Left renal pelvis (tissue), 4 donors: Measurements from ENCODE around the gene VARS1. TPM values are rescaled to one million over a fixed set of nuclear protein-coding genes. Genes with fewer than 3 reads are reported as not detected.

Experiments
- DNase-seq, 4 donors: peaks; one replicate each; pipeline ENCODE4 v3.0.0-alpha.2; 2013; ENCODE audit warnings: low read depth in 4 of 4, low spot score in 3 of 4
- polyA plus RNA-seq, 4 donors: library from polyadenylated mRNA; unstranded; fragments of 120-200 nt; gene quantifications; one replicate each; pipeline ENCODE4 v1.2.1, GENCODE V29; 2013; ENCODE audit not compliant: insufficient read length in 4 of 4

Gene VARS1
- polyA plus RNA-seq, 4 donors, result 42.7 to 67.9 (median 60.0) TPM

DNA sequence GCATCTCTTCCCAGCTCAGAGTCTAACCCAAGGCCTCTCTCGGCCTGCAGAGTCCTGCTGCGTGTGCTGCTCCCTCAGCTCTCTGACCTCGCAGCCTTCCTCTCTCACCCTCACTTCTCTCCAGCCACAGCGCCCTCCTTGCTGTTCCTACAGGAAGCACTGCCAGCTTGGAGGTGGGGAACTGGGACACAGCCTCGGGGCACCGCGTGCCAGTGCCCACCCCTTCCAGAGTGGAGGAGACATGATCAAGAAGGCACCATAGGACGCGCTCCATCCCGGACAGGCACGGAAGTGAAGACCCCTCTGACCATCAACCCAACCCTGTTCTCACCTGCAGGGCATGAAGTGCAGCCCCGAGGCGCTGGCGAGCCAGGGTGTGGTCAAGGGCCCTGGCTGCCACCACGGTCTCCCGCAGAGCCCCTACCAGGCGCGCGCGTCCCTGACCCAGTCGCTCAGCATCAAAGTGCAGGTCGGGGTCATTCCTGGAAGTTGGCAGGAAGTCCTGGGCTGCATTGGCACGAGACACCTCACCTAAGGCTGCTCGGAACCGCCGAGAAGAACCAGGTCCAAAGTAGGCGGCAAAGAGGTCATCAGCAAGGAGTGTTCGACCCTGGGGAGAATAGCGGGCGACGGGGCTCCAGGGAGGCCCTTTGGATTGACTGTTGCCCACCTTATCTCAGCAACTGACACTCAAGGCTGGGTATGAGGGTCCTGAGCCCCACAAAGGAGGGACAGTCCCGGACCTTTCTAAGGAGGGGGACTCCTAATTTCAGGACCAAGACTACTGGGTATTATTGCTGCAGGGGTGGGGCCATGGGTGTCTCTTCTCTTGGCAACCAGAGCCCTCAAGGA is 19.7 kb downstream of the VARS1 start:
- no peak for DNase-seq

DNA sequence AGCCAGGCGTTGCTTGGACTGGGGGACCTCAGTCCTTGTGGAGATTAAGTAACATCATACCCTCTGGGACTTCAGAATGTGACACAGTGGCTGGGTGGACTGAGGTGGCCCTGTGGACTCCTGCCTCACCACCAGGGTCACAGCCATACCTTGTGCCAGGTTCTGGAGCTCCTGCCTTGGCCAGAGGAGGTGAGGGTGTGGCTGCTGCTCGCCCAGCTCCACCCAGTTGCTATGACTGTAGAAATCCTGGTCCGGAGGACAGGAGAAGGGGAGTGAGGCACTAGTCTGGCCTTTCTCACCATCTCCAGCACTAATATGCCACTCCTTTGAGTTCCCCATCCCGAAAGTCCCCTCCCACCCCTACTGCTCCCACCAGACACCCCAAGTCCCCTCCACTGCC is 20.4 kb downstream of the VARS1 start:
- no peak for DNase-seq

DNA sequence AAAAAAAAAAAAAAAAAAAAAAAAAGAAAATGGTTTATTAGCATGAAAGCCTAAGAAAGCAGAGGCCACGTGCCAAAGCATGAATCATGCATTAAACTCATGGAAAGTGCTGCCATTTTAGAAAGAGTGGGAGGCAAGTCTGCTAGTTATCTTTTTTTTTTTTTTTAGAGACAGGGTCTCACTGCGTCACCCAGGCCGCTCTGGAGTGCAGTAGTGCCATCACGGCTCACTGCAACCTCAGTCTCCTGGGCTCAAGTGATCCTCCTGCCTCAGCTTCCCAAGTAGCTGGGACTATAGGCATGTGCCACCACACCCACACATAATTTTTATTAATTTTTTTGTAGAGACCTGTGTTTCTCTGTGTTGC is 23.6 kb downstream of the VARS1 start:
- no peak for DNase-seq

DNA sequence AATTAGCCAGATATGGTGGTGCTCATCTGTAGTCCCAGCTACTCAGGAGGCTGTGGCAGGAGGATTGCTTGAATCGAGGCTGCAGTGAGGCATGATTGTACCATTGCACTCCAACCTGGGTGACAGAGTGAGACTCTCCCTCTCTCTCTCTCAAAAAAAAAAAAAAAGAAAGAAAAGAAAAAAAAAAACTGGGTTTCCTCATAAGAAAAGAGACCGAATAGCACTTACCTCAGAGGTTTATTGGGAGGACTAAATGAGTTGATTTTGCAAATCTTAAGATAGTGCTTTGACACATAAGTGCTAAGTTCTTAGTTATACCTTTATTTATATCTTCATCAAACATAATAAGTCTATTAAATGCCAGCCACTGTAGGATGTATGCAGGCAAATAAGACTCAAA is 24.7 kb downstream of the VARS1 start:
- DNase-seq, result no peak

DNA sequence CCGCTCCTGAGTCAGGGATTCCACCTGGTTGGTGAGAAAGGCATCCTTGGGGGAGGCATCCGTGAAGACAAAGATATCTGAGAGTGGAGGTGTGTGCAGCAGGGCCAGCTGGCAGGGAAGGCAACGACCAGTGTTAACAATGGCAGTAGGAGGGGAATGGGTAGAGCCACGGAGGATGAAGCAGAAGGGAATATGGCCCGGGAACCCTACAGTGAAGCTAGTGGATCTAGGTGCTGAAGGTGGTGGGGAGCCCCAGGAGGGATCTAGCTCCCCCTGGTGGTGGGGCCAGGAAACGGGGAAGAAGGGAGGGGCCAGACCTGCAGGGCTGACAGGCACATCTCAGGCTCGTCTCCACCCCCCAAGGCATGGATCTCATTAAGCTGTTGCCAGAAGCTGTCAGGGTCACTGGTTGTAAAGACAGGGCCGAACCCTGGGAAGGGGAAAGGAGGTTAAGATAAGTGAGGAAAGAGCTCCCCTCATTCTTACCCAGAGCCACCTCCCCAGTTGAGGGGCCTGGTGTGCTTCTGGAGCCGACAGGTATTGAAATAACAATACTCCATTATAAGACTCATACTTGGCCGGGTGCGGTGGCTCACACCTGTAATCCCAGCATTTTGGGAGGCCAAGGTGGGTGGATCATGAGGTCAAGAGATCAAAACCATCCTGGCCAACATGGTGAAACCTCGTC is 25.7 kb downstream of the VARS1 start:
- no peak for DNase-seq

DNA sequence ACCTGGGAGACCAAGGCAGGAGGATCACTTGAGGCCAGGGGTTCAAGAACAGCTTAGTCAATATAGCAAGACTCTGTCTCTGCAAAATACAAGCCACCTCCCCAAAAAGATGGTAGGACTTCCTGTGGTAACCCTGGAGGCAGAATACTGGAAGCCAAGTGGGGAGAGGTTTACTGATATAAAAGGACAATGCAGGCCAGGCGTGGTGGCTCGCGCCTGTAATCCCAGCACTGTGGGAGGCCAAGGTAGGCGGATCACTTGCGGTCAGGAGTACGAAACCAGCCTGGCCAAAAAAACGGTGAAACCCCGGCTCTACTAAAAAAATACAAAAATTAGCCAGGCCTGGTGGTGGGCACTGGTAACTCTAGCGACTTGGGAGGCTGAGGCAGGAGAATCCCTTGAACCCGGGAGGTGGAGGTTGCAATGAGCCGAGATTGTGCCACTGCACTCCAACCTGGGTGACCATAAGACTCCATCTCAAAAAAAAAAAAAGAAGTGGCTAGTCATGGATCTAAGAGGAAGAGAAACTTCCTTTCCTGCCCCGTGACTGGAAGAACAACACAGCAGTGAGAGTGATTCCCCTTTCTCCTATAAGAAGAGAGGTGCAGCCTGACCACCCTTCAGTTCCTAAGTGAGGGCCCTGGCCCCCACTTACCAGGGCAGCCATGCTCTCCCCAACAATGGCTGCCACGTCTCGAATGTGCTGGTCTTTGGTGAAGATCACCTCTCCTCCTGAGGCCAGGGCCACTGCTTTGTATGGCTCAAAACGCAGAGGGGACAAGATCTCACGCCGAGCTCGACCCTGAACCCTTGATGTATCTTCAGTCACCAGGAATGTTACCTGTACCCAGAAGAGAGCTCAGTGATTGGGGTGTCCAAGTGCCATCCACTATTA is 26.9 kb downstream of the VARS1 start:
- DNase-seq, result no peak

DNA sequence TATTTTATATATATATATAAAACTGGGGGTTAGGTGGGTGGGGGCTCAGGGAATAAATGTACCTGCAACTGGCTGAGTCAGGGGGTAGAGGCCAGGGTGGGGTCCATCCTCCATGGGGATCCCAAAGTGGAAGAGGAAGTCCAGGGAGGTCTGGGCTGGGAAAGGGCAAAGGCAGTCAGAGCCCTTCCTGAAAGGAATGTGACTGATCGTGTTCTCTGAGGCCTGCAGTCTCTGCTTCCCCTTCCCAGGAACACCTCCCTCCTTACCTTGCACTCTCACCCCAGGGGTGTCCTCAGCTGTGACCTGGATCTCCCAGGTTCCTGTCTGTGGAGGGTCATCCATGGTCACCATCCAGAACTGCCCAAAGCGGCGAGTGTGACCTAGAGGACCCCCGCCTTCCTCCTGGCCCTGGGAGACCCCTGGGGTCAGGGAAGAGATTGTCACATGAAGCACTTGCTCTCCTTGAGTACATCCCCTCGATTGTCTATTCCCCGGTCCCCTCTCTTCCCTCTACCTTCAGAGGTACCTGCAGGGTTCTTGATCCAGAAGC is 28.4 kb downstream of the VARS1 start:
- no peak for DNase-seq

DNA sequence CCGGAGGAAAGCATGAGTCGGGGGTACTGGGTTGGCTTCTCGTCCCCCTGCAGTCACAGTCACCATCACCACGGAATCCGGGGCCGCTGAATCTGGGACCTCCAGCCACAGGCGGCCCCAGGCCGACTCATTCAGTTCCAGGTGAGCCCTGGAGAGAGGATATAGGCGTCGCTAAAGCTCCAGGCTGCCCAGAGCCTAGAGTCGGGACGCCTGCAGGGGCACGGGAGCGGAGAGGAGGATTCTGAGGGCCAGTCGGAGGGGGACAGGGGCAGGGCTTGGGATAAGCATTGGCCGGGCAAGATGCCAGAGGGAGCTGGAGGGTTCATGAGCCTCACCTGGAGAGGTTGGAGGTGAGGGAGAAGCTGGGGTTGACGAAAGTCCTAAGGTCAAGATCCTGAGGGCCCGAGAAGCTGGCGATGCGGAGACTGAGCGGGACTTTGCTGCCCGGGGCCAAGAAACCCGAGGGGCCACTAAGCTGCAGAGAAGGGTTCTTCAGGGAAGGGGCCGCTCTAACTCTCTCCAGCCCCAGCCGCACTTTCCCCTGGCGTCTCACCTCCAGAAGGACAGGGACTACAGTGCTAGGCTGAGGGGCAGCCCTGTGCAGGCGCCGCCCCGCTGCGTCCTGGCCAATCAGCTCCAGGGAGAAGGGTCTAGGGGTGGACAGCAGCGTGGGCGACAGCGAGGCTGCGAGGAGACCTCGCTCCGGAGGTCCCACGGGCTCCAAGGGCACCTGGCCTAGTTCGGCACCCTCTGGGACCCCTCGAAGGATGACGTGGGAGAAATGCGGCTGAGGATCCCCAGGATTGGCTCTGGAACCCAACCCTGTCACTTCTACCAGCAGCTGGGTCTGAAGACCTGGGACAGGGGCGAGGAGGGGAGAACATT is 29.4 kb downstream of the VARS1 start:
- no peak for DNase-seq

DNA sequence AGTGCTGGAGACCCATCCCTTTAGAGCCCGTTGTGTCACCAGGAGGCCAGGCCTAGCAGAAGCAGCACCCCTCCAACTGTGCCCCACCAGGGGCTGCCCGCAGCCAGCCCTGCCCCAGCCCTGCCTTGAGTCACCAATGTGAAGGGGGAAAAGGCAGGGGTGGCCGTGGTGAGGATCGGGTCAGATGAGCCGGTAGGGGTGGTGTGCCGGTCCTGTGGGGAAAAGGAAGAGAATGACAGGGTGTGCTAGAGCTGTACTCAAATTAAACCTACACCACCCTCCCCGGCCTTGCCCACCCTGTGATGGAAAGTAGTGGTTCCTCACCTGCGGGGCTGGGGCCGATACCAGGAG is 30.0 kb downstream of the VARS1 start:
- DNase-seq, result no peak

DNA sequence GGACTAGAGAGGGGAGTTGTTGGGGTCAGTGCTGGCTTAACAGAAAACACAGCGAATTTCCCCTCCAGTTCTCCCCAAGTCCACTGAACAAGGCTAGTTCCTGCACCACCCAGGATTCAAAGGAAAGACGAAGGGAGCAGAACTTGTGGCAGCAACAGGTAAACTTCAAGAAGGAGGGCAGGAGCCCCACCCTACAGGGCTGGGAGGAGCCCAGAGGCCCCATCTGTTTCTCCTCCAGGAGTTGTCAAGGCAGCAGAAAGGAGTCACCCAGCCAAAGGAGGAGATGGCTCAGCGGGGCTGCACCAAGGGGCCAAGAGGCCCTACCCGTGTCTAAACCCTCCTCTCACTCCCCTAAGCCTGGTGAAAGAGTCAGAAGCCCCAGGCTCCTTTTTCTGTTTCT is 31.4 kb downstream of the VARS1 start:
- DNase-seq, result no peak

DNA sequence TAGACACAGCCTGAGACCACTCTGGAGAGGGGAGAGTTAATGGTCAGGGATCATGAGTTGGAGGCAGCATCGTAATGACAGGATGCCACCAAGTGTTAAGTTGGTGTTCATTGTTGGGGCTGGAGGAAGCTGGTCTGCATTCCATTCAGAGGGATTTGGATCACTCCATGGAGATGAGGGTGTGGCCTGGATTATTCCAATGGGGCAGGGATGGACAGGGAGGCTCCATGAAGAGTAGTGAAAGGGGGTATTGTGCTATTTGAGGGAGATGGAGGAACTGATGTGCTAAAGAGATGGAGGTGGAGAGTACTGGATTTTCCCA is 32.0 kb downstream of the VARS1 start:
- no peak for DNase-seq

DNA sequence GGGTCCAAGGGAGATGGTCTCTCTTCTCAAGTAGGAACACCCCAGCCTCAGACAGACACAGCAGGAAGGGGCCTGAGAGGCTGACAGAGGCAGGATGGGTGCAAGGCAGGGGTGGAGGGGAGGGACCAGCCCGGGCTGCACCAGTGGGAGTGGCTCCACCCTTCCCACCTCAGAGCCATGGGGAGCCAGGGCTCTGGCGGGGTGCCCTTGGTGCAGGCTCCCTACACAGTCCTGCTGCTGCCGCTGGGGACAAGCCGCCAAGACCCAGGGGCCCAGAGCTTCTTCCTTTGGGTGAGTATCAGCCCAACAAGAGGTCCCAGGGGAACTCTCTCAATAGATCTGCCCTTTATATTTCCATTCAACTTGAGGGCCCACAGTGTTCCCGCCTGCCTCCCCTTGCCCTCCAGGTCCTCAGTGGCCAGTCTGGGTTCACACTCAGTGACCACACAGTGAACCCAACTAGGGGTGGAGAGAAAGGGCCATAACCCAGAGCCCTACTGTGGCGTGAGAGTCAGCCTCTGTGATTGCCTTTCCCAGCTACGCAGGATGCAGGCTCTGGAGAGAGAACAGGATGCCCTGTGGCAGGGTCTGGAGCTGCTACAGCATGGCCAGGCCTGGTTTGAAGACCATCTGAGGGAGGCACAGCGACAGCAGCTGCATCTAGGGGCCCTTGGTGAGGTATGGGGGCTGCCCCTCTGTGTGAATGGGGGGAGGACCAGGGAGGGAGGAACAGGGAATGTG is 32.5 kb downstream of the VARS1 start:
- DNase-seq, result no peak

DNA sequence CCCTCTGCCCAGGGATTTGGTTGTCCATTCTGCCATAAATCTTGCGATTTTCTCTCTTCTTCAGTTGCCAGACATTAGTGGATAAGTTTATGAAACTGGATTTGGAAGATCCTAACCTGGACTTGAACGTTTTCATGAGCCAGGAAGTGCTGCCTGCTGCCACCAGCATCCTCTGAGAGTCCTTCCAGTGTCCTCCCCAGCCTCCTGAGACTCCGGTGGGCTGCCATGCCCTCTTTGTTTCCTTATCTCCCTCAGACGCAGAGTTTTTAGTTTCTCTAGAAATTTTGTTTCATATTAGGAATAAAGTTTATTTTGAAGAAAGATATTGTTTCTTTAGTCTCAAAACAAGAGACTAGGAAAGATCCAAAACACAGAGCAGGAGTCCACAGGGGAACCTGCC is 33.2 kb downstream of the VARS1 start, which contains the start of gene SAPCD1:
Gene SAPCD1 (plus strand): TSS at position 301 of the 400 bp plus-strand sequence. CDS start 399 bp downstream, outside the sequence.
- no peak for DNase-seq

DNA sequence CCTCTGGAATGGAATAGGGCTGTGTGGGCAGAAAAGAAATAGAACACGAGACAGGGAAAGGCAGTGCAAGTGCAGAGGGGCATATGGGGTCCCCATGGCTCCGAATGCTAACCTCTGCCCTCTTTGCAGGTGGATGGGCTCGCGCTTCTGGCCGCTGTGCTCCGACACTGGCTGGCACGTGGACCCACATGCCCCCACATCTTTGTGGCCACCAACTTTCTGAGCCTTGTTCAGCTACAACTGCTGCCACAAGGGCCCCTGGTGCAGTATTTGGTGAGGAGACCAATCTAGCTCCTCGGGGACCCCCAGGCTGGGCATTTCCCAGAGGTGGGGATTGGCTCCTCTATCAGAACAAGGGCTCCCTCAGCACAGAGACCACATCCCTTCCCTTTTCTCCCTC is 34.2 kb downstream of the VARS1 start:
- no peak for DNase-seq

DNA sequence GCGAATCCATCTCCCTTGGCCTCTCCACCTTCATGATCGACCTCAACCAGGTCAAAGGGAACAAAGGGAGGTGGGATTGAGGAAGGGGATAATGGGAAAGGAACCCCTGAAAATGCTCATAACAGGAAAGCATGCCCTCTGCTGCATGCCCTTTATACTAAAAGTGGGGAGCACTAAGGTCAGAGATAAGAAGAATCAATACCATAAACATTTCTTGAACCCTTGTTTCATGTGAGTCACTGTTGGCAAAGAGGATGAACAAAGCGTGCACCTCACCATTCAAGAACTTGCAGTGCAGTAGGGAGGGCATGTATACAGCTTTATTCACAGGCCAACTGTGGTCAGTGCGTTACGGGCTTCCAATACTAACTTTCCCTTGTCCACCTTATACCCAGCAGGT is 34.8 kb downstream of the VARS1 start:
- no peak for DNase-seq

DNA sequence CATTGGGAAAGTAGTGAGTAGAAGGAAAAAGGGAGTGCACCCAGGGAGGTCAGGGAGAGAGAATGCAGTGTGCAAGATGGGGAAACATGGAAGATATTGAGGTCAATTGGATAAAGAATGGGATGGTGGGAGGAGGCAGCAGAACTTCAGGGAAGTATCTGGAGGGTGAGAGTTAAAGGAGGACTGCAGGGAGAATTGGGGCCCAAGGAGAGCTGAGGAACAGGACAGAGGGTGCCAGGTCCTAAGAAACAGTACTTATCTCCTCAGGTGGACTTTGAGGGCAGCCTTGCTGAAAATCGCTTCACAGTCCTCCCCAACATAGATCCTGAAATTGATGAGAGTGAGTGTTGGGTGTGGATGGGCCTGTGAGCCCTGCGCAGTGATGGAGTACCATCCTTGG is 37.3 kb downstream of the VARS1 start:
- DNase-seq, result no peak

DNA sequence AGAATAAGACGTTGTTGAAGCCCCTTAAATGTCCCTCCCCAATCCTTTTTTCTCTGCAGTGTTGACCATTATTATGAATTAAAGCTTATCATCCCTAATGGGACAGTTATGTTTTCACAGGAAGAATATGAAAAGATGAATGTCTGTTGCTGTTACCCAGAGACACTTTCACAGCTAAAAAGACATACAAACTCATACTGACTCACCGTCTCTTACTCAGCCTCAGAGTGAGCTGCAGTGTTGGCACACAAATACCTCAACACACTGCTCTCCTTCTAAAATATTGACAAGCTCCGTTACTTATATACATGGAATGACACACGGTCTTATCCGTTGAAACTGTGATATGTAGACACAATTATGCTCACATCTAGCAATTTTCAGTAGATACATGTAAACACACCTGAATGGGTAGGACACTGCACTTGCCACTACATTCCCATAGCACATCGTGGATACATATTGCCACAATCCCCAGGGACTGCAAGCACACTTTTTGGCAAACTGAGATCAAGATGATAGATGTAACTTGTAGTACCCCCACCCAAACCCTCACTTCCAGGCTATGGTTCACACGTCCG is 42.7 kb downstream of the VARS1 start:
- DNase-seq, result no peak

DNA sequence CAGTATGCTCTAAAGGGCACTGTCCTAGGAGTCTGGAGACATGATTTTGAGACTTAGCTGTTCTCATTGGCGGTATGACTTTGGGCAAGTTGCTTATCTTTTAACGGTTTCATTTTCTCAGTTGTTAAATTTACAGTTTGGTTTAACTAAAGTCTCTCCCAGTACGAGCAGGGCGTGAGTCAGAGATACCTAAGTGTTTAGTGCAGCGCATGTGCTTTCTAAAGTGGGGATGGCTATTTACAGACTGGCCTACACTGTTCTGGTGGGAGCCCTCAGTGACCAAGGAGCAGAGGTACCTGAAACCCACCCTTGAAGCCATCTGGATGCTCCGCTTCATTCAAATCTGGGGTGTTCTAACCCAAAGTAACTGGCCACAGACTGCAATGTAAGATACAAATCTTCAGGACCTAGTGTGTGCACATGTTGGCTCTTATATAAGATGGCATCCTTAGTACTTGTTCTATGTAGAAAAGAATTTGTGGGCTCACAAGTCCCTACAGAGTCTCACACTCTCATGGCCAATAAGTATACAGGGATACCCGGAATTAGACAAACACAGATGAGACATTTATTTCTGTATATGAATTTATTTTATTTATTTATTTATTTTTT is 45.0 kb downstream of the VARS1 start:
- no peak for DNase-seq
